ENCODE data around the gene CACNA2D3.
A peak's percentile ranks its signal among the peaks of the same experiment; 100 is the strongest.

Gene CACNA2D3

GRCh38 chr3:54743755-54744154 is 621.4 kb downstream of the CACNA2D3 start:
- no peak overlapping the region for H3K4me3 ChIP-seq (ENCODE audit: low read length)
- DNase-seq (ENCODE audit: low read depth): no peak

DNA sequence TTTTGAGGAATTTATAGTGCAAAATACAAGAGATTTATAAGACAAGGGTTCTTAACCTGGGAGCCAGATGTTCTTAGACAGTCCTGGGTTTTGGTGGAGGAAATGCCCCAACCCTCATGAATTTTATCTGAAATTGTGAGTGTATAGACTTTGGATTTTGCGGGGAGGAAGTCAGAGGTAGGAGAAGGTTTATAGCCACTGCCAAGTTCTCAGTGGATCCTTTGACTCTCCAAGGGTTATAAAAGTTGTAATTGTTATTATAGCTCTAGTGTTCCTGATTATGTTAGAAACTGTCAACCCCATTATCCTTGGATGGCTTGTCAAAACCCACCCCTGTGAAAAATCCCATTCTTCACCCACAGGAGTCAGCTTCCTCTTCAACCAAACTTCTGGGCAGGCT is 621.9 kb downstream of the CACNA2D3 start:
- no peak overlapping the region for H3K4me3 ChIP-seq (ENCODE audit: low read length)
- DNase-seq (ENCODE audit: low read depth): no peak
- TF ChIP-seq, protein P1, sequence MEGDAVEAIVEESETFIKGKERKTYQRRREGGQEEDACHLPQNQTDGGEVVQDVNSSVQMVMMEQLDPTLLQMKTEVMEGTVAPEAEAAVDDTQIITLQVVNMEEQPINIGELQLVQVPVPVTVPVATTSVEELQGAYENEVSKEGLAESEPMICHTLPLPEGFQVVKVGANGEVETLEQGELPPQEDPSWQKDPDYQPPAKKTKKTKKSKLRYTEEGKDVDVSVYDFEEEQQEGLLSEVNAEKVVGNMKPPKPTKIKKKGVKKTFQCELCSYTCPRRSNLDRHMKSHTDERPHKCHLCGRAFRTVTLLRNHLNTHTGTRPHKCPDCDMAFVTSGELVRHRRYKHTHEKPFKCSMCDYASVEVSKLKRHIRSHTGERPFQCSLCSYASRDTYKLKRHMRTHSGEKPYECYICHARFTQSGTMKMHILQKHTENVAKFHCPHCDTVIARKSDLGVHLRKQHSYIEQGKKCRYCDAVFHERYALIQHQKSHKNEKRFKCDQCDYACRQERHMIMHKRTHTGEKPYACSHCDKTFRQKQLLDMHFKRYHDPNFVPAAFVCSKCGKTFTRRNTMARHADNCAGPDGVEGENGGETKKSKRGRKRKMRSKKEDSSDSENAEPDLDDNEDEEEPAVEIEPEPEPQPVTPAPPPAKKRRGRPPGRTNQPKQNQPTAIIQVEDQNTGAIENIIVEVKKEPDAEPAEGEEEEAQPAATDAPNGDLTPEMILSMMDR (conservative IDR thresholded peaks at IDR 0.05; ENCODE audit: low read length): no peak

More at GRCh38 chr3:54743755-54744154, 621.4 kb downstream of the CACNA2D3 start:
- TF ChIP-seq, protein P1 (conservative IDR thresholded peaks at IDR 0.05; ENCODE audit: low read length): no peak

GRCh38 chr3:54745843-54746242 is 623.5 kb downstream of the CACNA2D3 start:
- DNase-seq (ENCODE audit: low read depth): no peak
- TF ChIP-seq, protein P1 (conservative IDR thresholded peaks at IDR 0.05; ENCODE audit: low read length): no peak
- H3K4me3 ChIP-seq (ENCODE audit: low read length): no peak overlapping the region

DNA sequence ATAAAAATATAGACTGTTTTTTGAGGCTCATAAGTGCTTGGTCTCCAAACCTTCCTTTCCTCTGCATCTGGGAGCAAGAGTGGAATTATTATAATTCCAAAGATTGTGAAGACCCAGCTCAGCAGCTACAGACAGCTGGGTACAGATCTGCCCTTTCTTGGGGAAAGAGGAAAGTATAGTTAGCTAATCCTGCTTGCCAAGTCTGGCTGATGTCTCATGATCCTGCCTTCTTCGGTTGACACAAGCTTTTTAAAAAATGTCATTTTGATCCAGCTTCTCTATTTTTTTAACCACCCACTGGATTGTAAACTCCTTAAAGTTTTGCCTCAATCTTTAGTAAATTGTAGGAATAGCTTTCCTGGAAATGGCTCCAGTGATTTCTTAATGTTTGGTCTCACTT is 624.4 kb downstream of the CACNA2D3 start:
- no peak overlapping the region for H3K4me3 ChIP-seq (ENCODE audit: low read length)
- TF ChIP-seq, protein P1 (conservative IDR thresholded peaks at IDR 0.05; ENCODE audit: low read length): no peak
- peak; percentile 13 for DNase-seq (ENCODE audit: low read depth)

GRCh38 chr3:54755756-54756155 is 633.4 kb downstream of the CACNA2D3 start:
- TF ChIP-seq, protein P1 (conservative IDR thresholded peaks at IDR 0.05; ENCODE audit: low read length): no peak
- no peak overlapping the region for H3K4me3 ChIP-seq (ENCODE audit: low read length)
- DNase-seq (ENCODE audit: low read depth): peak; percentile 72

- no peak overlapping the region for H3K4me3 ChIP-seq (ENCODE audit: low read length)
- TF ChIP-seq, protein P1 (conservative IDR thresholded peaks at IDR 0.05; ENCODE audit: low read length): no peak
- DNase-seq (ENCODE audit: low read depth): peak; percentile 83
Observed at GRCh38 chr3:54756330-54756731, 634.0 kb downstream of the CACNA2D3 start.

- no peak overlapping the region for H3K4me3 ChIP-seq (ENCODE audit: low read length)
- TF ChIP-seq, protein P1 (conservative IDR thresholded peaks at IDR 0.05; ENCODE audit: low read length): no peak
Observed at GRCh38 chr3:54758461-54758860, 636.1 kb downstream of the CACNA2D3 start.

More at GRCh38 chr3:54758461-54758860, 636.1 kb downstream of the CACNA2D3 start:
- no peak for DNase-seq (ENCODE audit: low read depth)
